AG08396 (cell line): ENCODE measurements around the gene DDX18.
A peak's percentile ranks its signal among the peaks of the same experiment; 100 is the strongest.

Source experiments
- DNase-seq: peaks from one replicate; pipeline ENCODE4 v3.0.0; 2012; ENCODE audit warnings: low spot score, mixed read lengths

Gene DDX18

GRCh38 chr2:117834992-117835391 is 20.5 kb downstream of the DDX18 start:
- DNase-seq, result no peak

GRCh38 chr2:117835990-117836760 is 21.7 kb downstream of the DDX18 start:
- DNase-seq, result peak; percentile 90

- DNase-seq, result no peak
Observed at GRCh38 chr2:117845304-117845703, 30.8 kb downstream of the DDX18 start.

- no peak for DNase-seq
Observed at GRCh38 chr2:117850015-117850414, 35.5 kb downstream of the DDX18 start.

- DNase-seq, result no peak
Observed at GRCh38 chr2:117850461-117850860, 36.0 kb downstream of the DDX18 start.

- no peak for DNase-seq
Observed at GRCh38 chr2:117851969-117852368, 37.5 kb downstream of the DDX18 start.

- no peak for DNase-seq
Observed at GRCh38 chr2:117853316-117853715, 38.8 kb downstream of the DDX18 start.

- DNase-seq, result no peak
Observed at GRCh38 chr2:117853873-117854272, 39.4 kb downstream of the DDX18 start.

- no peak for DNase-seq
Observed at GRCh38 chr2:117854610-117855009, 40.1 kb downstream of the DDX18 start.

- DNase-seq, result no peak
Observed at GRCh38 chr2:117855886-117856285, 41.4 kb downstream of the DDX18 start.

- peak; percentile 91 for DNase-seq
Observed at GRCh38 chr2:117856415-117857210, 42.1 kb downstream of the DDX18 start.

- no peak for DNase-seq
Observed at GRCh38 chr2:117858336-117858735, 43.8 kb downstream of the DDX18 start.

- DNase-seq, result no peak
Observed at GRCh38 chr2:117858892-117859531, 44.5 kb downstream of the DDX18 start.

GRCh38 chr2:117859532-117859911 is 45.0 kb downstream of the DDX18 start:
- DNase-seq, result no peak

- DNase-seq, result no peak
Observed at GRCh38 chr2:117859924-117860647, 45.6 kb downstream of the DDX18 start.

GRCh38 chr2:117862459-117862858 is 48.0 kb downstream of the DDX18 start:
- DNase-seq, result no peak

GRCh38 chr2:117875786-117876185 is 61.3 kb downstream of the DDX18 start:
- no peak for DNase-seq

- DNase-seq, result no peak
Observed at GRCh38 chr2:117879003-117879402, 64.5 kb downstream of the DDX18 start.
